Left hindlimb (tissue), 1 donor: ENCODE results near the gene ENPP1.
"Not testable (repeated sequence)": the region's sequence is repeated elsewhere in the genome, so short reads cannot be mapped to it uniquely, and the experiment has no call there.

ENCODE experiments used
- DNase-seq: peaks from one replicate; pipeline ENCODE4 v3.0.0-alpha.2; 2018

ENPP1 gene

DNA sequence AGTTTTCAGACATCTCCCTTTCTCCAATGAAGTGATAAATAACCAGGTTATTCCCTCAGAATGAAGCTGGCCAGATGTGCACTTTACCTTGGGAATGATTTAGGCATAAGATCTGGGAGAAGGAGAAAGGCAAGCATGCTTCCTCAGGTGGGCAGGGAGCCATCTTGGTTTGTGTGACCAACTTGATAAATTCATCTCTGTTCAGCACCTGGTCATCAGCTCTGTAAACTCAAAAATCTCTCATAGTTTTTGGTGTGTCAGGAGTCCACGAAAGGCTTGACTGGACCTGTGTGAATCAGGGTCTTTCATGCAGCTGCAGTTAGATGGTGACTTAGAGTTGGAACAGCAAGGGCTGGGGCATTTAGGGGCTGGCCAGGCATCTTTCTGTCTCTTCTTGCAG lies 24.5 kb downstream of the ENPP1 start:
- no peak for DNase-seq

DNA sequence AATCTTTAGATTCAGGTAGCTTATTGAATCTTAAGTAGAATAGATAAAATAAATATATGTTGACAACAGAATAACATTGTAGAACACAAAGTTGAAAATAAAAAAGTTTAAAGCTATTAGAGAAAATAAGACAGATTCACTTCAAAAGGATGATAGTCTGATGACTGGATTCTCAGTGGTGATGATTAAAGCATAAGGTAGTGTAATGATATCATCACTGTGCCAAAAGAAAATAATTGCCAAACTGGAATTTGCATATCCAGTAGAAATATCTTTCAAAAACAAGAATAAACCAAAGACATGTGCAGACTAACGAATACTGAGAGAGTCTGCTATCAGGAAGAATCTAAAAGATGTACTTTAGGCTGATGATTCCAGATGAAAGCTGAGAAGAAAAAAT lies 30.2 kb downstream of the ENPP1 start:
- no peak for DNase-seq

DNA sequence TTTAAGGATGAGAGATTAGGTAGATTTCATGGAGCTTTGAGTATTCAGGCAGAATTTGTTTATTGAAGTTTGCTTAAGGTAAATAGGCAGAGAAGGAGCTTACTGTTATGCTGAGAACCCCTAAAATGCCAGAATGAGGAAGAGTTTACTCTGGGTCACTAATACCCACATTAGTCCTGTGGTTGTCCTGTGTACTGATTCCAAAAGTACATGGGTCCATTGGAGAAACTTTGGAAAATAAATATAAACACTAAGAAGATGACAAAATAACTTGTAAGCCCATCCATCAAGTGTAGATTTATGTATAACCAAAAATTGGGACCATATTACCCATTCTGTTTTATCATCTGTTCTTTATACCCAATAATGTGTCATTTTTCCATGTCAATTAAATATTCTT lies 31.6 kb downstream of the ENPP1 start:
- DNase-seq = no peak

DNA sequence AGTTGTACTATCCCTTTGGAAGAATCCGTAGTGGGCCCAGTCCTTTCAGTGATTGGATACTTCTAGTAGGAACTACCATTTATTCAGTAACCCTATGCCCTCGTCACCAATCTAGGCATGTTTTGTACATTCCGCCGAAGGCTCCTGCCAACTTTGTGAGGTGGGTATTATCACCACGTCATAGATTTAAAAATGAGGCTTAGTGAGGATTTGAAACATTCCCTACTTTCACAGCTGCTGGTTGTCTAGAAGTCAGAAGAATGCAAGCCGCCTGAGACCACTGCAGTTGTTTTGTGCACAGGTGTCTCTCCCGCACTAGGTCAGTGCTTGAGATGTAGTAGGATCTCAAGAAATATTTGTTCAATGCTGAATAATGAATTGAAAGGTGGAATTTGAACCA lies 32.6 kb downstream of the ENPP1 start:
- DNase-seq = no peak

DNA sequence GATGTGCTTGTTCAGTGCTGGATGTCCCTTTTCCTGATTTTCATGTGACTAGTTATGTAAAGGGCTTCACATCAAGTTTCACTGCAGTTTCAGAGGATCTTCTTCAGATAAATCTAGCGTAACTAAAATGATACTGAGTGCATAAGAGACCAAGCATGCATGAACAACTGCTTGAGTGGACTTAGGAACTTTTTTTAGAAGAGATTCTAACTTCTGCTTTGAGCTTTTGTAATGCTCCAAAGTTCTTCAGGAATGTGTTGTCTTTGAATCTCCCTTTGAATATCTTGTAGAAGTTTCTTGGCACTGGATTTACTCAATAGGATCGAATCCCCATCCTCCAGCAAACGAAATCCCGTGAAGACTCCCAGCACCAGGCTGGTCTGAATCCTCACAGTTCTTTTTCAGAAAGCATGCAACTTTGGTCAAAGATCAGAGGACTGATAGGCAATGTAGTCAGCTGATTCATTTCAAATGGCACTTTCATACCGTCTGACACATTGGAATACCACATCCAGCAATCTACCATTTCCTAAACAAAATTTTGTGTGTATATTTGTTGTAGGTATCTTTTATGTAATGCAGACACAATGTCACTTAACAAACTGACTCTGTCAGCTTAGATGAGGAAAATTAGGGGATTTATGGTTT lies 33.2 kb downstream of the ENPP1 start:
- DNase-seq = no peak

DNA sequence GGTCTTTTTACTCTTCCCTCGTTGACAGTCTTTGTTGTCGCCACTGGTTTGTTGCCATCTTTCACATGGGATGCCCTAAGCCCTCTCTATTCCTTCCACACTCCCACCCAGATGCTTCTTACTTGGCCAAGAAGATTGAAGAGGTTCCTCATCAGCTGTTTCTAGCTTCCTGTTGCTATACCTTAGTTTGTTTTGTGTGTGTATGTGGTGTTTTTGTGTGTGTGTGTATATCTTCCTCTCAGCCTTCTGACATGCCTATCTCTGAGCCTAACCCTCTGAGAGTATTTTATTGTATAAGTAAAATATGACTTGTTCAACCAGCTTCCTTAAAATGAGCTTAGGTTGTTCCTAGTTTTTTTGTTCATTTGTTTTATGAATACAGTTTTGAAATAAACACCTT lies 35.9 kb downstream of the ENPP1 start:
- DNase-seq = no peak

DNA sequence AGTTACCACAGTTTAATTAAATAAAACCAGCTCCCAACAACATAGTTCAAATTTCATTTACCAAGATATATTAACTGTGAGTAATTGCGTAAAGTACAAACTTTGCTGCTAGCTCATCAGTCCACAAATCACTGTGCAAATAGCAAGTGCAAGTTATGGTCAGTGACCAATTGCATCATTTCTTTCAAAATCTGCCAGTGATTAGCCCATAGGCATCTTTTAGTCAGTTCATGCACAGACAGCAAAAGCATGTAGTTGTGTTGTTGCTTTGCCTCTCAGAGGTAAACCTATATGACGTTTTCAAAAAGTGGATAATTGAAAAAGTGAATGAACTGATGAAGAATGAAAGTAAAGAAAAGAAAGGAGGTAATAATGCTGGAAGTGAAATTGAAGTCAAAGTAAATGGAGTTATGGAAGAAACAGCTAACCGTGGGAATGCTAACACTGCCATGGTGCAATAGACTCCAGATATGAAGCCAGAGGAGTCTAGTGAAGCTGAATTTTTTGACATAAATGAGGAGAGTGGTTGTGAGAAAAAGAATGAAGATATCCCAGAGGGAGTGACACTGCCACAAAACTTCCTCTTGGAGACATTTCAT lies 36.5 kb downstream of the ENPP1 start:
- no peak for DNase-seq

DNA sequence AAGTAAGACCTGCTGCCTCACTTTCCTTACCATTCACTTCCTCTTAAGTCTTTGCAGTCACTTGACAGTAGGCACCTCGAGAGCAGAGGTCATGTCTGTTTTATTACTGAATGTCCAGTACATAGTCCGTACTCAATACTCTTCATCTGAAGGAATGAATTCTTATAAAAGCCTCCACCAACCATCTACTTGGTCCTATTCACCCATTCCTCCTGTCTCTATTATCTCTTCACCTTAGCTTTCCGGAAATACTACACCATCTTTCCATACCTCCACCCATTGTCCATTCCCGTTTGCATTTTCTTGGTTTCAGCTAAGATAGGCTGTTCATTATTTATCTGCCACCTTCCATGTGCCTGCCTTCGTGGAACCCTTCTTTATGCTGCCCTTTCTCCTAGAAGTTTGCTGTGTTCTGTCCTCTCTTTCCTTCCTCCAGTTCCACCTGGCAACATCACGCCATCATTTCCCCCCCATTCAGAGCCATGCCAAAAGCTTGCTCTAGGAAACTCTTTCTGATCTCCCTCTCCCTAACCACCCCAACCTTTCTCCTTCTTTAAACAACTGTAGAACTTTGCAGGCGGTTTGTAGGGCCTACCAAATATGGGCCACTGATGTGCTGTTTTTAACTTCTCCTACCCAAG lies 38.3 kb downstream of the ENPP1 start:
- DNase-seq = no peak

DNA sequence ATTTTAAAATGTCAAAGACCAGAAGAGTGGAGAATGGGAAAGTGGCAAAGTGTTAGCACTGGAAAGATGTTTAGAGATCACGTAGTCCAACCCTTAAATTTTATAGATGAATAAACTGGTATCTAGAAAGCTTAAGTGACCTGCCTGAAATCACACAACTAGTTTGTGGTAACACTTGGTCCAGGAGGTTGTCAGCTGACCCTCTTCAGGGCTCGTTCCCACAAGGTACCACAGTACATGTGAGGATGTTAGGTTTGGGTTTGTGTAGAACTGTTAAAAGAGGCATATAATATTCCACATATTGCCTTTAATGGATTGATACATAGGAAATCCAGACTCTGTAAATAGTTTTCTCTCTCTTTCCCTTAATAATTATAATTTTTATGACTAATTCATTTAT lies 39.1 kb downstream of the ENPP1 start:
- no peak for DNase-seq

DNA sequence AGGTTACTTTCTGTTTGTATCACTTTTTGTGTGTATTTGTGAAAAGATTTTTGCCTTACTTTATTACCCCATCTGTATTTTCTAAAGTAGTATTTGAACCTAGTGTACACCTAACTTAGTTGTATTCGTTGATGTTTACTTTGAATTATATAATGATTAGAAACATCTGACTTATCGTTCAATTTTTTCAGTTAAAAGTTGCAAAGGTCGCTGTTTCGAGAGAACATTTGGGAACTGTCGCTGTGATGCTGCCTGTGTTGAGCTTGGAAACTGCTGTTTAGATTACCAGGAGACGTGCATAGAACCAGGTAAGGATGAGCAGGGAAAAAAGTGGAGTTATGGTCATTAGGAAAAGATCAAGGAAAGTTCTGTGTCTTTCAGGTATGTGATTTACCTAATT lies 42.0 kb downstream of the ENPP1 start:
- DNase-seq = no peak

DNA sequence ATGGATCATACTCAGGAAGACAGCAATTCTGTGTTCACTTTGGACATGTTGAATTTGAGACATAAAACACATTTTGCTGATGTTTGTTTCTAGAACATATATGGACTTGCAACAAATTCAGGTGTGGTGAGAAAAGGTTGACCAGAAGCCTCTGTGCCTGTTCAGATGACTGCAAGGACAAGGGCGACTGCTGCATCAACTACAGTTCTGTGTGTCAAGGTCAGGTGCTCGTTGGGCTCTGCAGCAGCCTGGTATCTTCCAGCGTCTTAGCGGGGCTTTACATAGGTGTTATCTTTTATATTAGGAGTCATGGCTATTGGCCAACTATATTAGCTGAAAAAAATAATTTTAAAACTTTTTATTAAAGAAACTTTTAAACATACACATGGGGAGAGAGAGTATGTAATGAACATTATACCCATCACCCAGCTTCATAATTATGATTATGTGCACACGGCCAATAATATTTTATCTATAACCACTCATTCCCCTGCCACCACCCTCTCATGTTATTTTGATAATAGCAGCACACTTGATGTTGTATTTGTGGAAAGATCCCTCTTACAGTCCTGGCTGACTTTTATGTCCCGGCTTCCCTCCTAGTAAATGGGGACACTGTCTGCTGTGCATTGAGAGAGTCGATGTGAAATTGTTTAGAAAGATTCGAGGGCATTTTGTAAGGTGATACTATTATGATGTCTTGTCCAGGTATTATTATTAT lies 43.4 kb downstream of the ENPP1 start:
- no peak for DNase-seq

DNA sequence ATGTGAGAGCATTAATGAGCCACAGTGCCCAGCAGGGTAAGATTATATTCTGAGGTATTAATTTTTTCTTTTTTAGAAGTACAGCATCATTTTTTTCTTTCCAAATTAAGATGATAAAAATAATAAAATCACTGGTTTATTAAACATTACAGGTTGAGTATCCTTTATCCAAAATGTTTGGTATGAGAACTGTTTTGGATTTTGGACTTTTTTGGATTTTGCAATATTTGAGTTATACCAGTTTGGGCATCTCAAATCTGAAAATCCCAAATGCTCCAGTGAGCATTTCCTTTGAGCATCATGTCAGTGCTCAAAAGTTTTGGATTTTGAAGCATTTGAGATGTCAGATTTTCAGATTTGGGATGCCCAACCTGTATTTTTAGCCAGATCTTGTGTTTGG lies 44.4 kb downstream of the ENPP1 start:
- no peak for DNase-seq

DNA sequence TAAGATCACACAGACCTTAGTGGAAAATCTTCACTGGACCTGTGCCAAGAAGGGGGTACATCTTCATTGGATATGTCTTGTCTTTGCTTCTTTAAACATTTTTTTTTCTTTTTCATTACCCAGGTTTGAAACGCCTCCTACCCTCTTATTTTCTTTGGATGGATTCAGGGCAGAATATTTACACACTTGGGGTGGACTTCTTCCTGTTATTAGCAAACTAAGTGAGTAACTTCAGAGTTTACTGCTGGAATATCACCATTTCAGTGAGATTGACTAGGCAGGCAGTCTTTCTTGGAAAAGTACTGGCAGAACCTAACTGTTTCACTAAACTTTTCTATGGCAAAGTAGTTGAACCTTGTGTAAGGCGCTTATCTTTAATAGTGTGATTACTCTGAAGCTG lies 47.0 kb downstream of the ENPP1 start:
- no peak for DNase-seq

DNA sequence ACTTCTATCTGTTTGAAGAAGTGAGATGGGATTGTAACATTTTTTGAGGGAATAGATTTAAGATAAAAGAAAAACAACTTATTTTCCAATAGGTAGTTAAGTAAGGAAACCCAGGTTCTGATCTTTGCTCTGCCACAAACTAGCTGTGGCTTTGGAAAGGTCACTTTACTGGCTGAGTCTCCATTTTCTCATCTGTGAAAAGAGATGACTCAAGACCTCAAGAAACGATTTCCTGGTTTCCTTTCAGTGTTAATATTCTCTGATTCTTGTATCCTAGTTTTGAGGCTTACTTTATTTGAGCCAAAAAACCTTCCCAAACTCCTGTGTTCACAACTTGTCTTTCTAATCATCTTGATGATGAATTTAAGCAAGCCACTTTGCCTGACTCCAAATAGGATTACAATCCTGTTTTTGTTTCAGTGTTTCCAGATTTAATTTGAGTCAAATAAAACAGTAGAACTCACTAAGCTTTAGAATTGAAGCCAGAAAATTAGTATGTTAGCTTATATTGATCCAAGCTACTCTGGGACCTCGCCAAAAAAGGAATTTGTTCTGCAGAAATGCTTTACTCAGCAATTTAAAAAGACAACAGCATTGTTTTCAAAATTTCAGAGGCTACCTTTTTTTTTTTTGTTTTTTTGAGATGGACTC lies 51.1 kb downstream of the ENPP1 start:
- no peak for DNase-seq

DNA sequence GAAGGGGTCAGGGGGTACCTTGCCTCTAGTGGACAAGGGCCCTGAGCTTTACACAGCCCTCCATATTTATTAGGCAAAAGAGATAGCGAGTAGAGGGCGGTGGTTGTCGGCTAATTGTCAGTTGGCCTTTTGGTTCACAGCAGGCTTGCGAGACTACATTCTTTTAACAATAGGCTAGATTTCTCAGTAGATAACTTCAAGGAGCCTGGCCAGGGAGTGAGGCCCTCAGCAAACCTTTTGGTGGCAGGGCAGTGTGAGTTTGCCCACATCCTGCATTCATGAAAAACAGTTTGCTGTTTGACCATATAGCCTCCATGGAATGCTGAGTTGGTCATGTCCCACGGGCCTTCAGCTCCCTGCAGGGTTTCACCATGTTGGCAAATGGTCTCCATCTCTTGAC lies 51.8 kb downstream of the ENPP1 start:
- DNase-seq = not testable (repeated sequence)

DNA sequence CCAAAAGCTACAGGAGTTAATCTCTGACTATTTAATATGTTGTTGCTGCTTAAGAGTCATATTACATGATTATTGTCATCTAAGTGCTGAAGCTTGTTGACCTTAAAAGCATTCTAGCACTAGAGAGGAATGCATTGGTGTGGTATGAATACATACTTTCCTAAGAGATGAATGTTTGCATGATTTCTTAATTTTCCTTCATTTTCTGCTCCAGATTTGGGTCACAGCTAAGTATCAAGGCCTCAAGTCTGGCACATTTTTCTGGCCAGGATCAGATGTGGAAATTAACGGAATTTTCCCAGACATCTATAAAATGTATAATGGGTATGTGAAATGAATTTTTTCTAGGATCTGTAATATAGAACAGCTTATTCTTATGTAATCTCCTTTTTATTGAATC lies 53.6 kb downstream of the ENPP1 start:
- DNase-seq = no peak

DNA sequence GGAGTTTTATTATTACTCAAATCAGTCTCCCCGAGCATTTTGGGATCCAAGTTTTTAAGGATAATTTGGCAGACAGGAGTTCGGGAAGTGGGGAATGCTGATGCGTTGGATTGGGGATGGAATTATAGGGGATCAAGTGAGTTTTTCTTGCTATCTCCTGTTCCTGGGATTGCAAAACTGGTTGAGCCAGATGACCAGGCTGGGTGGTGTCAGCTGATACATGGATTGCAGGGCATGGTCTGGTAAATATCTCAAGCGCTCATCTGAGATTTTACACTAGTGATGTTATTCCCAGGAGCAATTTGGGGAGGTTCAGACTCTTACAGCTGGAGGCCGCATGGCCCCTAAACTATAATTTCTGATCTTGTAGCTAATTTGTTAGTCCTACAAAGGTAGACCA lies 54.7 kb downstream of the ENPP1 start:
- DNase-seq = no peak

DNA sequence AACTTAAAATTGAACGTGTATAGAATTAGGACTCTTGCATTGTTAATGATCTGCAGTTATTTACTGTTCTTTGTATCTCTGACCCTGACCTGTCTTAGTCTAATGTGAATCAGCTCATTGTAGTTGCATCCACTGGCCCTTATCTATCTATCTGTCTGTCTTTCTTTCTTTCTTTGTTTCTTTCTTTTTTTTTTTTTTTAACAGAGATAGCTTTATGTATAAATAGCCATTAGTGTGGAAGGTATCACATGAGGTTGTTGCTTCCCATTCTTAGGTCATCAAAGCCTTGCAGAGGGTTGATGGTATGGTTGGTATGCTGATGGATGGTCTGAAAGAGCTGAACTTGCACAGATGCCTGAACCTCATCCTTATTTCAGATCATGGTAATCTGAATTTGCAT lies 59.9 kb downstream of the ENPP1 start:
- no peak for DNase-seq

DNA sequence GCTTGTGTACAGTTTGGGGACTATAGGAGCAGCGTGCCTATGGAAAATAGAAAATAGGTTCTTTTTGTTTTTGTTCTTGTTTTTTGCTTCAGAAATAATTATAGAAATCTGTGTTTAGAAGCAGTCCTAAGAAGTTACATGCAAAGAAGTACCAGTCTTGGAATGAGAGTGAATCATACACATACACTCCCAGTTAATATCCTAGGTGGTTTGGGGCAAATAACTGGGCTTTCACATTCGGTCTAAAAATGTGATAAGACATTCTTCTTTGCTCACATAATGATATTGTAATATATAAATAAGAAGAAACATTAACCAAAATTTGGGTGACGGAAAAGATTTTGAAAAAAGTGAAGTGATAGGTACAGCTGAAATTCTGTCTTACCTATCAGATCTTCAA lies 61.0 kb downstream of the ENPP1 start:
- DNase-seq = no peak

DNA sequence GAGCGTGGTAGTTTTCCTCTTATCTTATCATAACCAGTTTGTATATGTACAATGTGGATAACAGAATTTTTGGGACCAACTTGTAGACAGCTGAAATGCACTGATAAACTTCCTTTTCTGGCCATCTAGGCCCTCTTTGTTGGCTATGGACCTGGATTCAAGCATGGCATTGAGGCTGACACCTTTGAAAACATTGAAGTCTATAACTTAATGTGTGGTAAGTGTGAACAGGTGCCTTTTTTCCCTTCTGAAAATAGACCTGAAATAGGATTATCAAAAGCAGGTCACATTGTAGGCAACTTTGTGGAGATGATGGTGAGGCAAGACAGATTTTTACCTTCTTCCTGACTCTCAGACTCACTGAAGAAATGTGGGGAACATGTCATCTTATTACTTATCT lies 67.8 kb downstream of the ENPP1 start:
- no peak for DNase-seq

DNA sequence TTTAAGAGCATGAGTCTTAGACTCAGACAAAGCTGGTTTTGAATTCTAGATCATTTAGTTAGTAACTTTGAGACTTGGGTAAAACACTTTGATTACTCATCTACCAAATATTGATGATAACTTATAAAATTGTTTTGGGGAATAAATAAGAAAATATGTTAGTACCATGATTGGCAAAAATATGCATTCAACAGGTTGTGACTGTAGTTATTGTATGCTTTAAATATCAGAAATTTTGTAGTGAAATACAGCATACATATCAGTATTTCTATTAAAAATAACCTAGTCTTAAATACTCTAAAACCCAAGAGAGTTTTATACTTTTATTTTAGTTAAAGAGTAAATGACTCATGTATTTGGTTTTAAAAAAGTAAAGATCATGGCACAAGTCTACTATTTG lies 68.7 kb downstream of the ENPP1 start:
- DNase-seq = no peak

DNA sequence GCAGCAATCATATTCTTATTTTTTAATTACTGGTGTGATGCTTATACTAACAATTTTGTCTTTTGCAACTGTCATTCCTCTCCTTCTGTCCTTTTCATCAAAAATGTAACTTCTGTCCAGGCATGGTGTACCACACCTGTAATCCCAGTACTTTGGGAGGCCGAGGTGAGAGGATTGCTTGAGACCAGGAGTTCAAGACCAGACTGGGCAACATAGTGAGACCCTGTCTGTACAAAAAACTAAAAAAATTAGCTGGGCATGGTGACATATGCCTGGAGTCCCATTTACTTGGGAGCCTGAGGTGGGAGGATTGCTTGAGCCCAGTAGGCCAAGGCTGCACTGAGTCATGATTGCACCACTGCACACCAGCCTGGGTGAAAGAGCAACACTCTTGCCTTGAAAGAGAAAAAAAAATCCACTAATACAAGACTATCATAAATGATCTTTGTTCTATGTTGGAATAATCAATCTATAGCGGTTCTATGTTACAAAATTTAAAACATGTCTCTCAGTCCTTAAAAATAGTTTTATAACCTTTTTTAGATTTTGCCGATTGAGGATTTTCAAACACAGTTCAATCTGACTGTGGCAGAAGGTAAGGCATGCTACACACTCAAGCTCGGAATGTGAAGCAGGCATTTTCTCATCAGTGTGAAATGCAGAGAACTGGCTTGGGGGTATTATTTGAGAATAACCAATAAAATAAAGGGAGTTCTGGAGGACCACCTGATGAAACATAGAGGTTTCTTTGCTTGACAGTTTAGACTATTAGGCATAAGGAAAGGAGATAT lies 70.4 kb downstream of the ENPP1 start:
- DNase-seq = no peak

DNA sequence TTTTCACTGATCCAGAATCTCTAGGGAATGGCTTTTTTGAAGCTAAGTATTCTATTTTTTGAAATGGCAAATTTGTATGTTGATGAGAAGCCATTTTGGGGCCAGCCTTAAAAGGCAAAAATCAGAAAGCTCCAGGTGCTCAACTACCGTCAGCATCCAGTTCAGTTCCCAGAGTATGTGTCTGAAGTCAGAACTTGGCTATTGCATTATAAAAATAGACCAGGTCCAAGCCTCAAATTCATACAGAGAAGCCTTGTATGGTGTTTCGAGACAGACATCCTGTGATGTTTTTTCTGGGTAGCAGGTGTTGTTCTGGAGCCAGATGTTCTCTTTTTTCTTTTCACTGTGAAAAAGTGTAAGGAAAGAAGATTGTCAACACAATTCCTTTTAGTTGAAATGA lies 75.2 kb downstream of the ENPP1 start:
- DNase-seq = no peak
